ENCODE data around the gene TEX52.
A peak's percentile ranks its signal among the peaks of the same experiment; 100 is the strongest.
"Not testable (repeated sequence)": the region's sequence is repeated elsewhere in the genome, so short reads cannot be mapped to it uniquely, and the experiment has no call there.

TEX52 gene

GRCh38 chr12:2857021-2857431 lies at the start of gene TEX52:
Gene TEX52, minus strand, starts transcription at chr12:2857039. Its CDS starts 13 bp downstream, at chr12:2857026.
- DNase-seq (ENCODE audit: low read depth in 2 of 2) = no peak

GRCh38 chr12:2904260-2904659 lies 47.4 kb upstream of the TEX52 start:
- no peak for DNase-seq (ENCODE audit: low read depth in 2 of 2)

- no peak for DNase-seq (ENCODE audit: low read depth in 2 of 2)
Measured at GRCh38 chr12:2902272-2902880, 45.5 kb upstream of the TEX52 start.

GRCh38 chr12:2900642-2901041 lies 43.8 kb upstream of the TEX52 start:
- no peak for DNase-seq (ENCODE audit: low read depth in 2 of 2)

GRCh38 chr12:2897418-2897817 lies 40.6 kb upstream of the TEX52 start:
- DNase-seq (ENCODE audit: low read depth in 2 of 2) = no peak

GRCh38 chr12:2895511-2895910 lies 38.7 kb upstream of the TEX52 start:
- DNase-seq (ENCODE audit: low read depth in 2 of 2) = no peak

GRCh38 chr12:2895051-2895451 lies 38.2 kb upstream of the TEX52 start:
- no peak for DNase-seq (ENCODE audit: low read depth in 2 of 2)

GRCh38 chr12:2893007-2893406 lies 36.2 kb upstream of the TEX52 start:
- DNase-seq (ENCODE audit: low read depth in 2 of 2) = no peak

- DNase-seq (ENCODE audit: low read depth in 2 of 2) = no peak
Measured at GRCh38 chr12:2892246-2892645, 35.4 kb upstream of the TEX52 start.

- DNase-seq (ENCODE audit: low read depth in 2 of 2) = no peak
Measured at GRCh38 chr12:2891240-2892053, 34.6 kb upstream of the TEX52 start.

- peak; percentile 95 to 98 for DNase-seq (ENCODE audit: low read depth in 2 of 2)
Measured at GRCh38 chr12:2890388-2891239, 33.8 kb upstream of the TEX52 start, which contains the start of gene TULP3. Gene TULP3, plus strand, starts transcription at chr12:2890891. Its CDS starts 57 bp downstream, at chr12:2890948.

GRCh38 chr12:2890001-2890387 lies 33.2 kb upstream of the TEX52 start:
- DNase-seq (ENCODE audit: low read depth in 2 of 2) = no peak

- no peak for DNase-seq (ENCODE audit: low read depth in 2 of 2)
Measured at GRCh38 chr12:2886768-2887450, 30.1 kb upstream of the TEX52 start.

- DNase-seq (ENCODE audit: low read depth in 2 of 2) = no peak
Measured at GRCh38 chr12:2884810-2885209, 28.0 kb upstream of the TEX52 start.

GRCh38 chr12:2879853-2880252 lies 23.0 kb upstream of the TEX52 start:
- no peak for DNase-seq (ENCODE audit: low read depth in 2 of 2)

- DNase-seq (ENCODE audit: low read depth in 2 of 2) = no peak
Measured at GRCh38 chr12:2877953-2878732, 21.3 kb upstream of the TEX52 start.

GRCh38 chr12:2877047-2877952 lies 20.5 kb upstream of the TEX52 start, which contains the start of the genes FOXM1 and RHNO1:
Gene FOXM1, minus strand, starts transcription at chr12:2877174. Its CDS starts 2,696 bp downstream, at chr12:2874478.
Gene RHNO1, plus strand, starts transcription at chr12:2877223. Its CDS starts 8,144 bp downstream, at chr12:2885367.
- DNase-seq (ENCODE audit: low read depth in 2 of 2) = peak; percentile 71 to 78

- DNase-seq (ENCODE audit: low read depth in 2 of 2) = no peak
Measured at GRCh38 chr12:2876431-2877046, 19.7 kb upstream of the TEX52 start.

- DNase-seq (ENCODE audit: low read depth in 2 of 2) = not testable (repeated sequence)
Measured at GRCh38 chr12:2868986-2869632, 12.3 kb upstream of the TEX52 start.
